Calu3 (cell line): Measurements from ENCODE around the gene RECK. TPM values are rescaled to one million over a fixed set of nuclear protein-coding genes. Genes with fewer than 3 reads are reported as not detected.

Experiments used
- BruUV-seq: library from RNA; stranded (reverse); fragments of 400-500 nt; replicated peaks from 2 replicates; lab custom pipeline; 2021; lab: Mats Ljungman, UMichigan
- CTCF ChIA-PET: fragments of 300-600 bp; sonication (Branson Sonifier 250); formaldehyde crosslinking; loops from one replicate; lab custom pipeline; 2022; ENCODE audit warnings: antibody characterized with exemption; lab: Charles Lee
- DNase-seq: peaks from one replicate; pipeline ENCODE4 v3.0.0; 2022
- H3K27ac Mint-ChIP-seq: one replicate; pipeline ENCODE4 v1.8.0; 2022; ENCODE audit warnings: mixed read lengths; ENCODE audit not compliant: unreplicated experiment
- H3K27me3 Mint-ChIP-seq: one replicate; pipeline ENCODE4 v1.8.0; 2022; ENCODE audit warnings: mixed read lengths; ENCODE audit not compliant: unreplicated experiment
- H3K36me3 Mint-ChIP-seq: one replicate; pipeline ENCODE4 v1.8.0; 2022; ENCODE audit warnings: mild to moderate bottlenecking, moderate library complexity, mixed read lengths; ENCODE audit not compliant: insufficient read depth, unreplicated experiment
- H3K4me1 Mint-ChIP-seq: one replicate; pipeline ENCODE4 v1.8.0; 2022; ENCODE audit warnings: mild to moderate bottlenecking, low read depth, mixed read lengths; ENCODE audit not compliant: unreplicated experiment
- H3K4me3 Mint-ChIP-seq: one replicate; pipeline ENCODE4 v1.8.0; 2022; ENCODE audit warnings: mild to moderate bottlenecking, low read depth, moderate library complexity, mixed read lengths; ENCODE audit not compliant: unreplicated experiment
- H3K9me3 Mint-ChIP-seq: one replicate; pipeline ENCODE4 v1.8.0; 2022; ENCODE audit warnings: low read depth, mixed read lengths; ENCODE audit not compliant: unreplicated experiment
- CTCF ChIP-seq: fragments of 200-600 bp; IDR thresholded peaks from one replicate; pipeline ENCODE4 v1.8.0; 2022; ENCODE audit warnings: antibody characterized with exemption; ENCODE audit not compliant: unreplicated experiment
- intact Hi-C: fragments of 100-400 bp; cut with micrococcal nuclease; formaldehyde crosslinking; loops from one replicate; pipeline ENCODE4 v1.10.0; 2022; ENCODE audit not compliant: unreplicated experiment
- total RNA-seq: library from RNA; stranded (reverse); gene quantifications from 2 replicates; pipeline ENCODE4 v1.2.3, GENCODE V29; 2022

Gene RECK
- total RNA-seq, 1 experiment from 2014 or later: 1.1 TPM

GRCh38 chr9:36164989-36165388 is 128.3 kb downstream of the RECK start:
- no peak for DNase-seq
- Mint-ChIP-seq H3K27ac (no peak overlapping the region), H3K4me1 (no peaks in the 10 kb centered on the region), H3K4me3 (no peak overlapping the region), H3K27me3 (peaks cover 18% of the 10 kb centered on the region), H3K36me3 (no peaks in the 10 kb centered on the region), H3K9me3 (no peaks in the 10 kb centered on the region)
- CTCF ChIA-PET: no interaction called here
- intact Hi-C loops: no loop called here
- BruUV-seq: no TSS peak
- no peak for TF ChIP-seq CTCF

GRCh38 chr9:36165826-36166167 is 129.1 kb downstream of the RECK start:
- intact Hi-C loops: loop anchor here (1.0 kb wide), 1 partner anchor 62 kb away; no protein-coding TSS in a partner anchor
- no peak for TF ChIP-seq CTCF
- Mint-ChIP-seq H3K9me3 (no peaks in the 10 kb centered on the region), H3K27ac (no peak overlapping the region), H3K36me3 (no peaks in the 10 kb centered on the region), H3K4me1 (no peaks in the 10 kb centered on the region), H3K4me3 (no peak overlapping the region), H3K27me3 (peaks cover 12% of the 10 kb centered on the region)
- CTCF ChIA-PET: no interaction called here
- no TSS peak for BruUV-seq
- DNase-seq: no peak

- no peaks in the 10 kb centered on the region for H3K4me1 Mint-ChIP-seq
- H3K4me3 Mint-ChIP-seq: no peak overlapping the region
- peak; percentile 71 for DNase-seq
- BruUV-seq: no TSS peak
- peak; percentile 60 for TF ChIP-seq CTCF
- H3K27me3 Mint-ChIP-seq: peaks cover 6% of the 10 kb centered on the region
- CTCF ChIA-PET: interaction anchor here (0.6 to 1.3 kb wide), 4 partner anchors 18 to 64 kb away, joined by 3 to 6 read pairs (median 4); partner anchors contain the start of gene CLTA
- intact Hi-C loops: loop anchor here (1.0 kb wide), 1 partner anchor 63 kb away; no protein-coding TSS in a partner anchor
- no peaks in the 10 kb centered on the region for H3K9me3 Mint-ChIP-seq
- H3K36me3 Mint-ChIP-seq: no peaks in the 10 kb centered on the region
- no peak overlapping the region for H3K27ac Mint-ChIP-seq
These were observed 129.6 kb downstream of the RECK start for GRCh38 chr9:36166168-36166927.

GRCh38 chr9:36169166-36169565 is 132.5 kb downstream of the RECK start, which contains the start of gene CCIN:
Gene CCIN, plus strand, starts transcription at chr9:36169388. Its CDS starts 115 bp downstream, at chr9:36169503.
- Mint-ChIP-seq H3K27me3 (no peaks in the 10 kb centered on the region), H3K27ac (no peak within 1 kb of the TSS), H3K36me3 (no peaks in the 10 kb centered on the region), H3K4me1 (no peaks in the 10 kb centered on the region), H3K4me3 (no peak within 1 kb of the TSS), H3K9me3 (no peaks in the 10 kb centered on the region)
- intact Hi-C loops: no loop called here
- BruUV-seq: no TSS peak
- no peak for DNase-seq
- no peak for TF ChIP-seq CTCF
- CTCF ChIA-PET: no interaction called here
